GM23338 (cell line): Measurements from ENCODE around the gene ZG16B. TPM values are rescaled to one million over a fixed set of nuclear protein-coding genes. Genes with fewer than 3 reads are reported as not detected.

Source experiments
- ATAC-seq: fragments of 200-7000 bp; cut with Tn5 transposase; 3 replicates; pipeline ENCODE4 v1.9.1; 2020
- DNase-seq: peaks from one replicate; pipeline ENCODE4 v3.0.0-alpha.2; 2015; ENCODE audit warnings: low spot score
- H2AFZ ChIP-seq: fragments of 200-600 bp; sonication (generic); 2 replicates; pipeline ENCODE4 v1.8.0; 2016; ENCODE audit warnings: antibody characterized with exemption, mild to moderate bottlenecking, moderate library complexity
- H3F3A ChIP-seq: fragments of 200-600 bp; sonication (generic); replicated peaks from 2 replicates; pipeline ENCODE4 v1.8.0; 2017; ENCODE audit warnings: antibody characterized with exemption, mixed run types, low read depth
- H3K27ac ChIP-seq: fragments of 200-600 bp; sonication (generic); 2 replicates; pipeline ENCODE4 v1.6.1; 2016; ENCODE audit warnings: low read depth
- H3K27me3 ChIP-seq: fragments of 200-600 bp; sonication (generic); 2 replicates; pipeline ENCODE4 v1.8.0; 2016; ENCODE audit warnings: mild to moderate bottlenecking, mixed run types, moderate library complexity; ENCODE audit not compliant: insufficient read depth
- H3K36me3 ChIP-seq: fragments of 200-600 bp; sonication (generic); 2 replicates; pipeline ENCODE4 v1.8.0; 2016; ENCODE audit warnings: mild to moderate bottlenecking; ENCODE audit not compliant: insufficient read depth
- H3K4me1 ChIP-seq: fragments of 200-600 bp; sonication (generic); 2 replicates; pipeline ENCODE4 v1.8.0; 2016; ENCODE audit warnings: mild to moderate bottlenecking, moderate library complexity; ENCODE audit not compliant: insufficient read depth
- H3K4me2 ChIP-seq: fragments of 200-600 bp; sonication (generic); 2 replicates; pipeline ENCODE4 v1.7.1; 2017; ENCODE audit warnings: mixed run types
- H3K4me3 ChIP-seq: fragments of 200-600 bp; sonication (generic); 2 replicates; pipeline ENCODE4 v1.6.1; 2016; ENCODE audit warnings: mixed run types
- H3K79me2 ChIP-seq: fragments of 200-600 bp; sonication (generic); replicated peaks from 2 replicates; pipeline ENCODE4 v1.8.0; 2017; ENCODE audit warnings: mild to moderate bottlenecking; ENCODE audit not compliant: insufficient read depth
- H3K9me2 ChIP-seq: fragments of 200-600 bp; sonication (generic); 2 replicates; pipeline ENCODE4 v1.8.0; 2017; ENCODE audit not compliant: insufficient read depth
- H4K20me1 ChIP-seq: fragments of 200-600 bp; sonication (generic); replicated peaks from 2 replicates; pipeline ENCODE4 v1.8.0; 2017; ENCODE audit warnings: mild to moderate bottlenecking; ENCODE audit not compliant: insufficient read depth
- H3K27ac Mint-ChIP-seq: 2 replicates; pipeline ENCODE4 v1.8.0; 2020; ENCODE audit warnings: inconsistent platforms, mild to moderate bottlenecking, moderate library complexity, mixed read lengths
- H3K27me3 Mint-ChIP-seq: 3 replicates; pipeline ENCODE4 v1.8.0; 2022; ENCODE audit warnings: low read depth, mild to moderate bottlenecking, moderate library complexity, mixed read lengths, inconsistent platforms; ENCODE audit not compliant: insufficient read depth, poor library complexity
- H3K36me3 Mint-ChIP-seq: 3 replicates; pipeline ENCODE4 v1.8.0; 2021; ENCODE audit warnings: low read depth, mild to moderate bottlenecking, inconsistent platforms, moderate library complexity, mixed read lengths
- H3K4me1 Mint-ChIP-seq: 3 replicates; pipeline ENCODE4 v1.8.0; 2020; ENCODE audit warnings: mild to moderate bottlenecking, inconsistent platforms, mixed read lengths
- H3K4me3 Mint-ChIP-seq: 3 replicates; pipeline ENCODE4 v1.8.0; 2021; ENCODE audit warnings: moderate library complexity, mild to moderate bottlenecking, inconsistent platforms, mixed read lengths
- H3K9me3 Mint-ChIP-seq: 3 replicates; pipeline ENCODE4 v1.8.0; 2020; ENCODE audit warnings: moderate library complexity, mild to moderate bottlenecking, inconsistent platforms, mixed read lengths
- CREB1 ChIP-seq: fragments of 250-450 bp; sonication (Bioruptor Pico); IDR thresholded peaks from 2 replicates; pipeline ENCODE4 v1.5.0; 2020; ENCODE audit warnings: low read depth, mild to moderate bottlenecking, moderate library complexity
- CTCF ChIP-seq, 2 experiments: fragments of 200-600 bp in 1 of 2; sonication (generic) in 1 of 2; conservative IDR thresholded peaks; 2 replicates each; pipeline versions ENCODE4 v1.5.1 to v1.6.1; 2016 to 2017; ENCODE audit warnings: antibody characterized with exemption in 2 of 2, low read depth in 2 of 2, mild to moderate bottlenecking in 2 of 2, moderate library complexity in 1 of 2
- EZH2 ChIP-seq: fragments of 200-600 bp; sonication (generic); IDR thresholded peaks from one replicate; pipeline ENCODE4 v1.8.0; 2017; ENCODE audit warnings: antibody characterized with exemption, mild to moderate bottlenecking, low read depth; ENCODE audit not compliant: unreplicated experiment
- JUNB ChIP-seq: IDR thresholded peaks from one replicate; pipeline ENCODE4 v1.6.1; 2016; ENCODE audit warnings: antibody characterized with exemption; ENCODE audit not compliant: unreplicated experiment
- POLR2AphosphoS5 ChIP-seq: IDR thresholded peaks from 2 replicates; pipeline ENCODE4 v1.6.1; 2016; ENCODE audit warnings: antibody characterized with exemption, low read depth
- STAT1 ChIP-seq: IDR thresholded peaks from one replicate; pipeline ENCODE4 v1.6.1; 2016; ENCODE audit warnings: antibody characterized with exemption; ENCODE audit not compliant: unreplicated experiment
- ZNF114 ChIP-seq: fragments of 250-450 bp; sonication (Bioruptor Pico); IDR thresholded peaks from 2 replicates; pipeline ENCODE4 v1.5.0; 2020; ENCODE audit warnings: mild to moderate bottlenecking, moderate library complexity
- ZNF331 ChIP-seq: fragments of 250-450 bp; sonication (Bioruptor Pico); IDR thresholded peaks from 2 replicates; pipeline ENCODE4 v1.5.0; 2020; ENCODE audit warnings: low read depth, mild to moderate bottlenecking, moderate library complexity
- polyA plus RNA-seq: library from polyadenylated mRNA; unstranded; fragments of >200 nt; fragmentation: Nextera tagmentation; extraction: Ambion mirVana; gene quantifications from 2 replicates; pipeline ENCODE4 v1.2.1, GENCODE V29; 2016
- small RNA-seq: library from RNA; depleted of rRNA; stranded (forward); fragments of <200 nt; gene quantifications from one replicate; pipeline ENCODE3, GENCODE V24; 2014; ENCODE audit warnings: low replicate concordance
- total RNA-seq: library from RNA; depleted of rRNA; stranded (reverse); fragments of >200 nt; shearing (Covaris generic); gene quantifications from 2 replicates; pipeline ENCODE4 v1.2.3, GENCODE V29; 2014; rRNA removed

The ZG16B gene
- total and polyA plus RNA-seq, 2 experiments from 2014 or later, result not detected

GRCh38 chr16:2874912-2875362 is 44.8 kb downstream of the ZG16B start:
- peaks cover 5% of the 10 kb centered on the region; the same call in 1 of the 3 replicates for H3K36me3 Mint-ChIP-seq
- TF ChIP-seq CREB1 (CRISPR knock-in tag) (no peak), CTCF (conservative IDR thresholded peaks at IDR 0.05; ENCODE audit: low read depth in 2 of 2) (peak; percentile 96 to 97), EZH2 (no peak), ZNF331 (no peak), POLR2AphosphoS5 (0 out of 2 replicates have a peak, but pooled peaks have one; percentile 20), STAT1 (no peak)
- peaks cover 2% of the 10 kb centered on the region for H3K27me3 Mint-ChIP-seq
- Histone ChIP-seq H3K9me2 (no peaks in the 10 kb centered on the region), H3F3A (0 out of 2 replicates have a peak, but pooled peaks cover 2% of the 10 kb centered on the region), H4K20me1 (no peaks in the 10 kb centered on the region), H3K27me3 (peaks cover 11% of the 10 kb centered on the region), H3K36me3 (no peaks in the 10 kb centered on the region), H3K4me3 (no peak overlapping the region), H3K4me2 (no peak overlapping the region), H3K27ac (no peak overlapping the region), H3K79me2 (no peaks in the 10 kb centered on the region), H3K4me1 (0 out of 2 replicates have a peak, but pooled peaks cover 5% of the 10 kb centered on the region), H2AFZ (no peak overlapping the region; the same call in 1 of the 2 replicates)
- H3K4me1 Mint-ChIP-seq, result peaks cover 2% of the 10 kb centered on the region; the same call in 1 of the 3 replicates
- no peak overlapping the region; the same call in 2 of the 3 replicates for H3K4me3 Mint-ChIP-seq
- H3K27ac Mint-ChIP-seq, result no peak overlapping the region
- H3K9me3 Mint-ChIP-seq, result peaks cover 8% of the 10 kb centered on the region
- peak; percentile 99 for ATAC-seq
- DNase-seq, result peak; percentile 84

DNA sequence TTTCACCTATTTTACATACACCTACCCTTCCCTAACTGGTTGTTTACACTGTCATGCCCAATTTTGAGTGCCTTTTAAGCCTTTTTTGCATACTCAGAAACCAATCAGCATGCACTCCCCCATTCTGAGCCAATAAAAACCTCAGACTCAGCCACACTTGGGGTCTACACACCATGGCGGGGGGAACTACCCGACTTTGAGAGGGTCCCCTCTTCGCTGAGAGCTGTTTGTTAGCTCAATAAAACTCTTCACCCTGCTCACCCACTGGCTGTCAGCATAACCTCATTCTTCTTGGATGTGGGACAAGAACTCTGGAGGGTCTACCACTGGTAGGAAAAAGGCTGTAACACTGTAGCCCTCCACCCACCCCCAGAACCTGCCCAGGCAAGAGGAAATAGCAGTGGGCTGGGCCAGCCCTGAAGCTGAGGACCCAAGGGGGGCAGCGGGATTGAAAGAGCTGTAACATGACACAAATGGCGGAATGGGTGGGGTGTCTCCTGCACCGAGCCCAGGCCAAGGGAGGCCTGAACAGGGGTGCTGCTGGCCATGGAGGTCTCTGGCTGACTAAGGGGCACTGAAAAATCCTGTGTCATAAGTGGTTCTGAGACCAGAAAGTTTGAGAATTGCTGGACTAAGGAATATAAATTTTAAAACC is 49.9 kb downstream of the ZG16B start:
- H3K4me3 Mint-ChIP-seq, result no peak overlapping the region
- H3K4me1 ChIP-seq, result peaks cover 5% of the 10 kb centered on the region
- H3K36me3 Mint-ChIP-seq, result peaks cover 7% of the 10 kb centered on the region; the same call in 1 of the 3 replicates
- no peak for ATAC-seq
- H2AFZ ChIP-seq, result no peak overlapping the region
- no peak overlapping the region for H3K27ac Mint-ChIP-seq
- no peak overlapping the region for H3K4me2 ChIP-seq
- TF ChIP-seq CREB1 (CRISPR knock-in tag) (no peak), ZNF114 (CRISPR knock-in tag) (no peak), ZNF331 (no peak), JUNB (no peak)
- no peaks in the 10 kb centered on the region for H3K9me2 ChIP-seq
- H3F3A ChIP-seq, result 0 out of 2 replicates have a peak, but pooled peaks cover 2% of the 10 kb centered on the region
- H3K27ac ChIP-seq, result no peak overlapping the region
- H3K4me3 ChIP-seq, result no peak overlapping the region
- H3K27me3 Mint-ChIP-seq, result peaks cover 14% of the 10 kb centered on the region
- no peak for DNase-seq
- no peaks in the 10 kb centered on the region; the same call in 1 of the 2 replicates for H3K79me2 ChIP-seq
- peaks cover 13% of the 10 kb centered on the region; the same call in 1 of the 2 replicates for H3K27me3 ChIP-seq
- H3K9me3 Mint-ChIP-seq, result peaks cover 15% of the 10 kb centered on the region
- H4K20me1 ChIP-seq, result no peaks in the 10 kb centered on the region
- no peaks in the 10 kb centered on the region for H3K36me3 ChIP-seq
- H3K4me1 Mint-ChIP-seq, result peaks cover 5% of the 10 kb centered on the region

Small RNAs within 50 kb of the gene (small RNA-seq; reads per million reads assigned to genes)
- 0.07 reads per million for gene SNORA3C

Other genes with a start within 250 kb of the ZG16B start
- gene KCTD5, start 147.8 kb upstream of the ZG16B start, total RNA-seq, result 26.1 and 31.8 TPM in 2 replicates
- gene KCTD5, start 147.8 kb upstream of the ZG16B start, polyA plus RNA-seq, result 18.5 and 19.7 TPM in 2 replicates
- 0.85 and 1.6 TPM in 2 replicates for gene PRSS27, start 110.1 kb upstream of the ZG16B start, total RNA-seq
- gene PRSS27, start 110.1 kb upstream of the ZG16B start, polyA plus RNA-seq, result 0.73 and 1.1 TPM in 2 replicates
- 253 and 308 TPM in 2 replicates for gene SRRM2, start 77.7 kb upstream of the ZG16B start, total RNA-seq
- gene SRRM2, start 77.7 kb upstream of the ZG16B start, polyA plus RNA-seq, result 893 and 928 TPM in 2 replicates
- 278 and 696 TPM in 2 replicates for gene ELOB, start 53.0 kb upstream of the ZG16B start, total RNA-seq
- 756 and 851 TPM in 2 replicates for gene ELOB, start 53.0 kb upstream of the ZG16B start, polyA plus RNA-seq
- 0.47 and 1.4 TPM in 2 replicates for gene PRSS33, start 42.7 kb upstream of the ZG16B start, total RNA-seq
- 0.24 TPM in 2 replicates for gene PRSS33, start 42.7 kb upstream of the ZG16B start, polyA plus RNA-seq
- not detected in 2 replicates for gene PRSS41, start 31.8 kb upstream of the ZG16B start, total RNA-seq
- not detected in 2 replicates for gene PRSS41, start 31.8 kb upstream of the ZG16B start, polyA plus RNA-seq
- 1.1 and 2.4 TPM in 2 replicates for gene PRSS21, start 13.1 kb upstream of the ZG16B start, total RNA-seq
- gene PRSS21, start 13.1 kb upstream of the ZG16B start, polyA plus RNA-seq, result 3.1 and 4.0 TPM in 2 replicates
- gene PRSS22, start 27.9 kb downstream of the ZG16B start, total RNA-seq, result 2.0 and 4.6 TPM in 2 replicates
- gene PRSS22, start 27.9 kb downstream of the ZG16B start, polyA plus RNA-seq, result 1.3 and 2.1 TPM in 2 replicates
- 45.0 and 48.7 TPM in 2 replicates for gene FLYWCH2, start 52.9 kb downstream of the ZG16B start, total RNA-seq
- gene FLYWCH2, start 52.9 kb downstream of the ZG16B start, polyA plus RNA-seq, result 30.9 and 38.6 TPM in 2 replicates
- gene FLYWCH1, start 81.6 kb downstream of the ZG16B start, total RNA-seq, result 22.9 and 29.3 TPM in 2 replicates
- 6.0 and 7.5 TPM in 2 replicates for gene FLYWCH1, start 81.6 kb downstream of the ZG16B start, polyA plus RNA-seq
- 16.1 and 17.6 TPM in 2 replicates for gene KREMEN2, start 134.0 kb downstream of the ZG16B start, total RNA-seq
- gene KREMEN2, start 134.0 kb downstream of the ZG16B start, polyA plus RNA-seq, result 4.7 and 4.9 TPM in 2 replicates
- 17.7 and 29.3 TPM in 2 replicates for gene PAQR4, start 139.0 kb downstream of the ZG16B start, total RNA-seq
- gene PAQR4, start 139.0 kb downstream of the ZG16B start, polyA plus RNA-seq, result 7.0 and 8.8 TPM in 2 replicates
- 82.1 and 100 TPM in 2 replicates for gene PKMYT1, start 150.1 kb downstream of the ZG16B start, total RNA-seq
- 90.9 and 104 TPM in 2 replicates for gene PKMYT1, start 150.1 kb downstream of the ZG16B start, polyA plus RNA-seq
- gene CLDN9, start 182.6 kb downstream of the ZG16B start, total RNA-seq, result 1.0 and 3.0 TPM in 2 replicates
- gene CLDN9, start 182.6 kb downstream of the ZG16B start, polyA plus RNA-seq, result 1.3 and 1.8 TPM in 2 replicates
- 961 and 1,028 TPM in 2 replicates for gene CLDN6, start 187.9 kb downstream of the ZG16B start, total RNA-seq
- 537 and 551 TPM in 2 replicates for gene CLDN6, start 187.9 kb downstream of the ZG16B start, polyA plus RNA-seq
- 78.0 and 100.0 TPM in 2 replicates for gene TNFRSF12A, start 190.1 kb downstream of the ZG16B start, total RNA-seq
- gene TNFRSF12A, start 190.1 kb downstream of the ZG16B start, polyA plus RNA-seq, result 152 and 155 TPM in 2 replicates
- gene HCFC1R1, start 193.6 kb downstream of the ZG16B start, total RNA-seq, result 17.5 and 30.2 TPM in 2 replicates
- 192 and 211 TPM in 2 replicates for gene HCFC1R1, start 193.6 kb downstream of the ZG16B start, polyA plus RNA-seq
- gene THOC6, start 193.7 kb downstream of the ZG16B start, total RNA-seq, result 71.4 and 86.6 TPM in 2 replicates
- 90.6 and 96.1 TPM in 2 replicates for gene THOC6, start 193.7 kb downstream of the ZG16B start, polyA plus RNA-seq
- 17.5 and 18.4 TPM in 2 replicates for gene BICDL2, start 206.6 kb downstream of the ZG16B start, total RNA-seq
- gene BICDL2, start 206.6 kb downstream of the ZG16B start, polyA plus RNA-seq, result 12.7 and 13.4 TPM in 2 replicates
- 15.9 and 18.8 TPM in 2 replicates for gene MMP25, start 216.3 kb downstream of the ZG16B start, total RNA-seq
- gene MMP25, start 216.3 kb downstream of the ZG16B start, polyA plus RNA-seq, result 6.1 and 7.7 TPM in 2 replicates
- 2.3 TPM in 1 of 2 replicates, not detected in the other for gene IL32, start 235.3 kb downstream of the ZG16B start, total RNA-seq
- 6.1 and 7.7 TPM in 2 replicates for gene IL32, start 235.3 kb downstream of the ZG16B start, polyA plus RNA-seq